C4-2B (cell line): ENCODE results near the gene BTG4.

Experiments used
- ZFX ChIP-seq: fragments of 450-650 bp; IDR thresholded peaks from 2 replicates; pipeline ENCODE4 v1.6.1; 2017
- TF ChIP-seq, protein P1 (sequence below): fragments of 450-650 bp; conservative IDR thresholded peaks from 2 replicates; pipeline ENCODE4 v1.5.1; 2017; ENCODE audit warnings: mild to moderate bottlenecking

DNA sequence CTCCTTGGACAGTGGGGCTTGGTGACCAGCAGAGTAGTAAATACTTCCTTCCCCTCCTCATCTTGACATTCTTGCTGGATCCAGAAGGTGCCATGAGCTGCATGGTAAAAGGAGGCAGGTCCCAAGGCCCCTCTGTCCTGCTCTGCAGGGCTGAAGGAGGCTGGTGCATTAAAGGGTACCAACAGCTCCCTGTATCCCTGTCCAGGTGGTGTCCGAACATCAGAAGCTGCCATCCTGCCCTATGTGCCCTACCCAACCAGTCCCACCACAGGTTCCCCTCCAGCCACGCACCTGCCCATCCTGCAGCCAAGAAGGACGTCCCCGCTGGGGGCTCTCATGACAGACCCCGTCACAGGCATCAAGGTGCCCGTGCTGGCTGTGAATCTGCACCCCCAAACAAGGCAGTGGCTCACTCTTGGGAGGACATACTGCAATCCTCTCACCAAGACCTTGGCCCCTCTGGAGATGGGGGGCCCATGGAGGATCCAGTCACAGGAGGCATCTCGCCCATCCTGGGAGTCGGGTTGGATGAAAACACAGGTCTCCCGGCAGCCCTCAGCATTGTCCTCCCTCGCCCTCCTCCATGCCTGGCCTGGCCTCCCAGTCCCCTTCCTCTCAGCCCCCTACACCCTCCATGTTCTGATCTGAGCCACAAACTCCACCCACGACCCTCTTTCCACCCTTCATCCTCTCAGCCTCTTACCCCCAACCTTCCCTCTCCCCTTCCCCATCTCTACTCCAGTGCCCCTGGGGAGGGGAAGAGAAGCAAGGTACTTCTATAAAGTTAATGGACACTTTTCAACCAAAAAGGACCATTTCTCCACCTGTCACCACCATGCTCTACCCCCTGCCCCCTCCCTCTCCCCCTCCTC is 55.1 kb downstream of the BTG4 start:
- TF ChIP-seq, protein P1, sequence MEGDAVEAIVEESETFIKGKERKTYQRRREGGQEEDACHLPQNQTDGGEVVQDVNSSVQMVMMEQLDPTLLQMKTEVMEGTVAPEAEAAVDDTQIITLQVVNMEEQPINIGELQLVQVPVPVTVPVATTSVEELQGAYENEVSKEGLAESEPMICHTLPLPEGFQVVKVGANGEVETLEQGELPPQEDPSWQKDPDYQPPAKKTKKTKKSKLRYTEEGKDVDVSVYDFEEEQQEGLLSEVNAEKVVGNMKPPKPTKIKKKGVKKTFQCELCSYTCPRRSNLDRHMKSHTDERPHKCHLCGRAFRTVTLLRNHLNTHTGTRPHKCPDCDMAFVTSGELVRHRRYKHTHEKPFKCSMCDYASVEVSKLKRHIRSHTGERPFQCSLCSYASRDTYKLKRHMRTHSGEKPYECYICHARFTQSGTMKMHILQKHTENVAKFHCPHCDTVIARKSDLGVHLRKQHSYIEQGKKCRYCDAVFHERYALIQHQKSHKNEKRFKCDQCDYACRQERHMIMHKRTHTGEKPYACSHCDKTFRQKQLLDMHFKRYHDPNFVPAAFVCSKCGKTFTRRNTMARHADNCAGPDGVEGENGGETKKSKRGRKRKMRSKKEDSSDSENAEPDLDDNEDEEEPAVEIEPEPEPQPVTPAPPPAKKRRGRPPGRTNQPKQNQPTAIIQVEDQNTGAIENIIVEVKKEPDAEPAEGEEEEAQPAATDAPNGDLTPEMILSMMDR, result no peak
- no peak for TF ChIP-seq ZFX
